Activated naive CD4-positive, alpha-beta T cell treated with anti-CD3 and anti-CD28 coated beads for 36 hours (primary cell): ENCODE data around the gene MROH2B. TPM values are rescaled to one million over a fixed set of nuclear protein-coding genes. Genes with fewer than 3 reads are reported as not detected.

ENCODE experiments used
- CTCF ChIA-PET: fragments of 350-600 bp; sonication (Branson Sonifier 250); formaldehyde crosslinking; loops from one replicate; lab custom pipeline; 2021; ENCODE audit warnings: antibody characterized with exemption; lab: Charles Lee
- DNase-seq: peaks from one replicate; pipeline ENCODE4 v3.0.0-alpha.2; 2020
- H3K27ac Mint-ChIP-seq: one replicate; pipeline ENCODE4 v1.8.0; 2021; ENCODE audit warnings: mild to moderate bottlenecking, mixed read lengths
- H3K27me3 Mint-ChIP-seq: one replicate; pipeline ENCODE4 v1.8.0; 2021; ENCODE audit warnings: low read depth, mixed read lengths
- H3K36me3 Mint-ChIP-seq: one replicate; pipeline ENCODE4 v1.8.0; 2021; ENCODE audit warnings: low read depth, mixed read lengths
- H3K4me1 Mint-ChIP-seq: one replicate; pipeline ENCODE4 v1.8.0; 2021; ENCODE audit warnings: low read depth, mixed read lengths
- H3K4me3 Mint-ChIP-seq: one replicate; pipeline ENCODE4 v1.8.0; 2021; ENCODE audit warnings: mild to moderate bottlenecking, moderate library complexity, mixed read lengths
- H3K9me3 Mint-ChIP-seq: one replicate; pipeline ENCODE4 v1.8.0; 2021; ENCODE audit warnings: mixed read lengths
- intact Hi-C: fragments of 100-400 bp; cut with micrococcal nuclease; formaldehyde crosslinking; loops from one replicate; pipeline ENCODE4 v1.15.1; 2023
- total RNA-seq, 2 experiments: library from RNA; stranded (reverse); gene quantifications; one replicate each; pipeline ENCODE4 v1.2.3, GENCODE V29; 2021

The MROH2B gene
- total RNA-seq, 2 experiments from 2014 or later: not detected

DNA sequence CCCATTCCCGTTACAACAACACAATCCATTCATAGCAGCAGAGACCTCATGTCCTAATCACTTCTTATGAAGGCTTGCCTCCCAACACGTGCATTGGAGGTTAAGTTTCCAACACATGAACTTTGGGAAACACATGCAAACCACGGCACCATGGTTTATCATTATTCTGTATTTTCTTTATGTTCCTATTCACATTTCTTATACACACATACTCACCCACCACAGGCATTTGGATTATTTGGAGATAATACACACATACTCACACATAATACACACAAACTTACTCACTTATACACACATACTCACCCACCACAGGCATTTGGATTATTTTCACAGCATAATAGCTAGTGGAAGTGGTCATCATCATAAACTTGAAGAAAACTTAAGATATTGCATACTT, 86.3 kb downstream of the MROH2B start:
- H3K27me3 Mint-ChIP-seq: peaks cover 5% of the 10 kb centered on the region

DNA sequence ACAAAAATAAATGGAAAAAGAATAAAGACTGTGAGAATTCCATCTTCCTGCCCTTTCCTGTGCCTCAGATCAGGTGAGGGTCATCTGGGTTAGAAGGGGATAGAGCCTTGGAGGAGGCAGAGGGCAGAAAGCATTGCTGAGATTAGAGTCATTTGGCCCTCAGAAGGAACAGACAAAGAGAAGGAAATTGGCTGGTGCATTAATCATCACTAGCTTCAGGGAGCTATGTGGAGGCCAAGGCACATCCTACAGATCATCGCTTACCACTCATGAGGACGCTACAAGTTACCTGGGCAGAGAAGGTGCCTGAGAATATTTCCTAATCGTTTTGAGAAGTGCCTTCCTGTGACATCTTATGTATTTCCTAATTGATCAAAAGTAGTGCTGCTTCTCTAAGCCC, 87.4 kb downstream of the MROH2B start:
- no peaks in the 10 kb centered on the region for H3K36me3 Mint-ChIP-seq
- no peak overlapping the region for H3K27ac Mint-ChIP-seq
- no peaks in the 10 kb centered on the region for H3K4me1 Mint-ChIP-seq
- CTCF ChIA-PET: no interaction called here
- no peak for DNase-seq
- intact Hi-C loops: no loop called here
- H3K4me3 Mint-ChIP-seq: no peak overlapping the region
- peaks cover 4% of the 10 kb centered on the region for H3K9me3 Mint-ChIP-seq
- peaks cover 5% of the 10 kb centered on the region for H3K27me3 Mint-ChIP-seq

More for the DNA sequence above, 86.3 kb downstream of the MROH2B start:
- peaks cover 4% of the 10 kb centered on the region for H3K9me3 Mint-ChIP-seq
- CTCF ChIA-PET: no interaction called here
- no peak for DNase-seq
- H3K36me3 Mint-ChIP-seq: no peaks in the 10 kb centered on the region
- H3K4me1 Mint-ChIP-seq: no peaks in the 10 kb centered on the region
- H3K4me3 Mint-ChIP-seq: no peak overlapping the region
- H3K27ac Mint-ChIP-seq: no peak overlapping the region
- intact Hi-C loops: no loop called here

DNA sequence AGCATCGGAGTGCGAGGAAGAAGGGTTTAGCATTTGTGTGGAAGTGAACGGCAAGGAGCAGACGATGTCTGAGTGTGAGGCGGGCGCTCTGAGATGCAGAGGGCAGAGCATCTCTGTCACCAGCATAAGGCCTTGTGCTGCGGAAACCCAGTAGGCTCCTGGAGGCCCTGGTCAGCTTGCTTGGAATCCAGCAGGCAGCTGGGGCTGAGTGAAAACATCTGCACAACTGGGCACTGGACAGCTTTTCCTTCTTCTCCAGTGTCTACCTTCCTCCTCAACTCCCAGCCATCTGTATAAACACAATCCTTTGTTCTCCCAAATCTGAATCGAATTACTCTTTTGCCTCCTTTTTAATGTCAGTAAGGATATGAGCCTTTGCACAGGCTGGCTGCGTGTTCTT, 89.7 kb downstream of the MROH2B start:
- H3K9me3 Mint-ChIP-seq: no peaks in the 10 kb centered on the region
- H3K27ac Mint-ChIP-seq: no peak overlapping the region
- CTCF ChIA-PET: no interaction called here
- no peak for DNase-seq
- peaks cover 5% of the 10 kb centered on the region for H3K27me3 Mint-ChIP-seq
- H3K4me3 Mint-ChIP-seq: no peak overlapping the region
- intact Hi-C loops: no loop called here
- no peaks in the 10 kb centered on the region for H3K4me1 Mint-ChIP-seq
- H3K36me3 Mint-ChIP-seq: no peaks in the 10 kb centered on the region

GRCh38 chr5:40976836-40977235, 94.3 kb downstream of the MROH2B start:
- Mint-ChIP-seq H3K36me3 (no peaks in the 10 kb centered on the region), H3K4me1 (no peaks in the 10 kb centered on the region), H3K27ac (no peak overlapping the region), H3K27me3 (no peaks in the 10 kb centered on the region), H3K4me3 (no peak overlapping the region), H3K9me3 (no peaks in the 10 kb centered on the region)
- intact Hi-C loops: no loop called here
- CTCF ChIA-PET: no interaction called here
- no peak for DNase-seq

DNA sequence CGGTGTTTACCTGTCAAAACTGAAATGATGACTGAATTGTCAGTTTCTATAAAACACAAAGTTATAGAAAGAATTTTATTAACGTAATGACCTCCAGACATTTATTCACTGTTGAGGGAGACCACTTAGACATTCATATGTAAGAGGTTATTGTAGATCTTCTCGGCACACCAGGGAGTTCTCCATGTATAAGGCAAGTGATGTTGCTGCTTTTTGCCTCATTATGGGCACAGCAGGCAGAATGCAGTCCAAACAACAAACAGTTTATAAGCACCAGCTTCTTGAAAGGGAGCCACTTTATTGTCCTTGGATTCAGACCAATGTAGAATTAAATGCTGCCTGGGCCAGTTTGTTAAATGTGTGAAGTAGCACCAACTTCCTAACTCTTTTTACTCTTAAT, 95.1 kb downstream of the MROH2B start:
- H3K36me3 Mint-ChIP-seq: no peaks in the 10 kb centered on the region
- CTCF ChIA-PET: no interaction called here

DNA sequence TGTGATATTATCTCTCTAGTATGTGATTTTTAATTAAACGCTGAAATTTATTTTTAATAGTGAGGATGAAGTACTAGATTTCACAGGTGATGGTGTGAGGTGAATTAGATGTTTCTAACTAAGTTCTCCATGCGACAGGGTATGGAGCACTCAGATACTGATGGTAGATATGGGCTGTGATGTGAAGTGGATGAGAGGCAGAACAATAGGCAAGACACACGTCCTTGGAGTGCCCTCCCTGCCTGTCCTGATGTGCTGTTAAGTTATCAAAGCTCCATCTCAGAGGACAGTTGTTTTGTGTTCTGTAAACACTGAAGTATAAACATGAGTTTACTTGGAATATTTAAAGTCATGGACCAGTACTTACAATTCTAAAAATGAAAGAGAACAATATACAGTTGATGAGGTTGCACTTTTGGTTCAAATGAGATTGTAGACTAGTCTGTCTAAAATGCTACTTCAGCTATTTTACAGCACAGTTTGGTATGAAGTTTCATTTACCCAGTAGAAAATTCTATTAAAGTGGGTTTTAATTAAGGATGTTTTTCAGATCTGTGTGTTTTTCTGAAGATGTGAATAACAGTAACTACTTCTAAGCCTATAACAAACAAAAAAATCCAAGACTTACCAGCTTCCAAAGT, 97.7 kb downstream of the MROH2B start:
- no peaks in the 10 kb centered on the region for H3K9me3 Mint-ChIP-seq
- no peaks in the 10 kb centered on the region for H3K4me1 Mint-ChIP-seq
- intact Hi-C loops: no loop called here
- DNase-seq: no peak
- CTCF ChIA-PET: interaction anchor here (0.7 kb wide), 1 partner anchor 102 kb away, joined by 3 read pairs; no protein-coding TSS in a partner anchor
- no peak overlapping the region for H3K4me3 Mint-ChIP-seq
- H3K27ac Mint-ChIP-seq: no peak overlapping the region
- H3K36me3 Mint-ChIP-seq: no peaks in the 10 kb centered on the region
- H3K27me3 Mint-ChIP-seq: peaks cover 3% of the 10 kb centered on the region

More for the DNA sequence above, 95.1 kb downstream of the MROH2B start:
- Mint-ChIP-seq H3K9me3 (no peaks in the 10 kb centered on the region), H3K4me1 (no peaks in the 10 kb centered on the region), H3K27me3 (peaks cover 3% of the 10 kb centered on the region), H3K27ac (no peak overlapping the region), H3K4me3 (no peak overlapping the region)
- no peak for DNase-seq
- intact Hi-C loops: no loop called here

DNA sequence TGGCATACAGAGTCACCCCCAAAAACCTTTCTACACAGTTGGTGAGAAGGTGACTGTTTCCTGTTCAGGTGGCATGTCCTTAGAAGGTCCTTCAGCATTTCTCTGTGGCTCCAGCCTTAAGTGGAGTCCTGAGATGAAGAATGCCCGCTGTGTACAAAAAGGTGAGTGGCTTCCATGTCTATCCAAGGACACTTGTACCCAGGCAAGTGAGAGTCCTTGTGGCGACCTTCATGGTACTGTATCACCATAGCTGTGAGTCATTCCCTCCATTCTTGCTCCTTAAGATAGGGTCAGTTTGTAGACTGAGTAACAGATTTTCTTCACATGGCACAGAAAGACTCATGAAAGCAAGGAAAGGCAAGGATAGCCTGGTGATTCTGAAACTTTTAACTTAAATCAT, 98.7 kb downstream of the MROH2B start:
- H3K36me3 Mint-ChIP-seq: no peaks in the 10 kb centered on the region
- no peaks in the 10 kb centered on the region for H3K9me3 Mint-ChIP-seq
- DNase-seq: no peak
- no peaks in the 10 kb centered on the region for H3K4me1 Mint-ChIP-seq
- intact Hi-C loops: no loop called here
- H3K27ac Mint-ChIP-seq: no peak overlapping the region
- H3K27me3 Mint-ChIP-seq: peaks cover 3% of the 10 kb centered on the region
- H3K4me3 Mint-ChIP-seq: no peak overlapping the region
- CTCF ChIA-PET: no interaction called here

- Mint-ChIP-seq H3K27ac (no peak overlapping the region), H3K4me1 (no peaks in the 10 kb centered on the region), H3K4me3 (no peak overlapping the region), H3K36me3 (no peaks in the 10 kb centered on the region), H3K9me3 (peaks cover 4% of the 10 kb centered on the region), H3K27me3 (no peaks in the 10 kb centered on the region)
- CTCF ChIA-PET: no interaction called here
- intact Hi-C loops: no loop called here
- no peak for DNase-seq
These were observed 108.8 kb downstream of the MROH2B start for GRCh38 chr5:40962207-40962955.

- Mint-ChIP-seq H3K36me3 (no peaks in the 10 kb centered on the region), H3K27ac (no peak overlapping the region), H3K4me3 (no peak overlapping the region), H3K4me1 (no peaks in the 10 kb centered on the region), H3K27me3 (no peaks in the 10 kb centered on the region), H3K9me3 (peaks cover 4% of the 10 kb centered on the region)
- CTCF ChIA-PET: no interaction called here
- intact Hi-C loops: no loop called here
- DNase-seq: no peak
These were observed 111.1 kb downstream of the MROH2B start for GRCh38 chr5:40960037-40960436.

GRCh38 chr5:40958811-40959210, 112.3 kb downstream of the MROH2B start:
- Mint-ChIP-seq H3K27ac (no peak overlapping the region), H3K27me3 (no peaks in the 10 kb centered on the region), H3K4me3 (no peak overlapping the region), H3K4me1 (no peaks in the 10 kb centered on the region), H3K36me3 (no peaks in the 10 kb centered on the region), H3K9me3 (peaks cover 4% of the 10 kb centered on the region)
- DNase-seq: no peak
- CTCF ChIA-PET: no interaction called here
- intact Hi-C loops: no loop called here

GRCh38 chr5:40957048-40957447, 114.1 kb downstream of the MROH2B start:
- intact Hi-C loops: no loop called here
- Mint-ChIP-seq H3K36me3 (no peaks in the 10 kb centered on the region), H3K4me1 (no peaks in the 10 kb centered on the region), H3K4me3 (no peak overlapping the region), H3K27me3 (no peaks in the 10 kb centered on the region), H3K27ac (no peak overlapping the region), H3K9me3 (peaks cover 4% of the 10 kb centered on the region)
- CTCF ChIA-PET: no interaction called here
- DNase-seq: no peak

- Mint-ChIP-seq H3K9me3 (peaks cover 4% of the 10 kb centered on the region), H3K27me3 (no peaks in the 10 kb centered on the region), H3K4me1 (no peaks in the 10 kb centered on the region), H3K36me3 (no peaks in the 10 kb centered on the region), H3K4me3 (no peak overlapping the region), H3K27ac (no peak overlapping the region)
- intact Hi-C loops: no loop called here
- no peak for DNase-seq
- CTCF ChIA-PET: interaction anchor here (0.6 kb wide), 1 partner anchor 1468 kb away, joined by 4 read pairs; no protein-coding TSS in a partner anchor
These were observed 115.8 kb downstream of the MROH2B start for GRCh38 chr5:40955313-40955712.
